Measurements from ENCODE around the gene REEP5.
"Not testable (repeated sequence)": the region's sequence is repeated elsewhere in the genome, so short reads cannot be mapped to it uniquely, and the experiment has no call there.

The REEP5 gene

DNA sequence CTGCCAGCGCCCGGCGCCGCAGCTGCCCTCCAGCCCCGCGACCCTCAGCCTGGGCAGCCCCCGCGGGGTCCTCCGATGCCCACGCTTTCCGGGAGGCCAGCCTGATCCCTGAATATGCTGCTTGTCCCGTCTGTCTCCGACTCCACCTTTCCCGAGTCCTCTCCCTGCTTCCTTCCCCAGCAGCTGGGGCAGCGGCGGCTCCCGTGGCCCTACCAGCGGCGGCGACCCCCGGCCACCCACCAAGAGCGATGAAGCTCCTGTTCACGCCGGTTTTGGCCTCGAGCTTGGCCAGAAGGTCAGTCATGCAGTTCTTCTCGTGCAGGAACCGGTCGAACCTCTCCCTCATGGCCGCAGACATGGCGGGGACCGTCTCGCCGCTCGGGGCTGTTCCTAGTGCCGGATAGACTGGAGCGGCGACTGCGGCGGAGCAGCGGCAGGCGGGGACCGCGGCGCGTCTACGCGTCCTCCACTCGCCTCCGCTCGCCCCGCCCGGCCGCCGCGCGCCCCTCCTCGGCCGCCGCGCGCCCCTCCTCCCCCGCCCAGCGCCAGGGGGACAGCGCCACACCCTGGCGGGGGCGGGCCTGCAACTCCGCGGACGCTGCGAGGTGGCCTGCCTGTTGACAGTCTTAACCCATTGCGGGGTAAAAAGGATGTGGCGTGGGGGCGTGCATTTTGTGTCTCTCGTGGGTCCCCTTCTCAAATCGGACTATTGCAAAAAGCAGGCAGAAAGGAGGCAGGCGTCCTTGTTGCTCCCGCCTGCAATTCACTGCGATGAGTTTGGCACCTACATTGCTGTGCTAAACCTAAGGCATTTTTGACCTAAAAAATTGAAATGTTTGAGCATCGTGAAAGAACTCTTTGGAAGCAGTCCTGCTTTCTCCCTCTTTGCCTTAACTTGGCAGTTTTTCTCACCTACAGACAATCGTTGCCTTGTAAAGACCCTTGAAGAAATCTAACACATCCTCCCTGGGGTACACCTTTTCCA lies at the start of gene REEP5:
TSS of gene REEP5 (minus strand) at position 395 of the 985 bp plus-strand sequence. CDS start at position 358, 37 bp downstream.
- peak within 1 kb of the TSS; percentile 84 for H3K4me3 ChIP-seq (ENCODE audit: low read depth, low read length)
- TF ChIP-seq, protein P1, sequence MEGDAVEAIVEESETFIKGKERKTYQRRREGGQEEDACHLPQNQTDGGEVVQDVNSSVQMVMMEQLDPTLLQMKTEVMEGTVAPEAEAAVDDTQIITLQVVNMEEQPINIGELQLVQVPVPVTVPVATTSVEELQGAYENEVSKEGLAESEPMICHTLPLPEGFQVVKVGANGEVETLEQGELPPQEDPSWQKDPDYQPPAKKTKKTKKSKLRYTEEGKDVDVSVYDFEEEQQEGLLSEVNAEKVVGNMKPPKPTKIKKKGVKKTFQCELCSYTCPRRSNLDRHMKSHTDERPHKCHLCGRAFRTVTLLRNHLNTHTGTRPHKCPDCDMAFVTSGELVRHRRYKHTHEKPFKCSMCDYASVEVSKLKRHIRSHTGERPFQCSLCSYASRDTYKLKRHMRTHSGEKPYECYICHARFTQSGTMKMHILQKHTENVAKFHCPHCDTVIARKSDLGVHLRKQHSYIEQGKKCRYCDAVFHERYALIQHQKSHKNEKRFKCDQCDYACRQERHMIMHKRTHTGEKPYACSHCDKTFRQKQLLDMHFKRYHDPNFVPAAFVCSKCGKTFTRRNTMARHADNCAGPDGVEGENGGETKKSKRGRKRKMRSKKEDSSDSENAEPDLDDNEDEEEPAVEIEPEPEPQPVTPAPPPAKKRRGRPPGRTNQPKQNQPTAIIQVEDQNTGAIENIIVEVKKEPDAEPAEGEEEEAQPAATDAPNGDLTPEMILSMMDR (IDR thresholded peaks at IDR 0.05; ENCODE audit: low read depth, low read length) = peak; percentile 64

DNA sequence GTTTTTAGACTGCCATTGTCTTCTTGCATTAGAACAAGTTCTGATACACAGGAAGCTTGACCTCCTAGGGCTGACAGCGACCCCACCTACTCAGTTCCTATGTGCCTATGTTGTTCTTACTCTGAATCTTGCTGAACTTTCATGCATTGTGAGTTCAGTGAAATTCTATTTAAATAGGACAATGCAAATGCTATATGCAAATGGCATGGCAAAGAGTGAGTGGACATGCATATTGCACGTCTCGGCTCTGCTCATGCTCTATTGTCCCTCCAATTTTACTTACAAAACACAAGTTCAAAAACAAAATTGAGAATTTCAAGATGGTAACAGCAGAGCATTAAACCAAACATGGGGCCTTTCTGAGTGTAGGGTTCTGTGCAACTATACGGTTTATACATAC lies 49.2 kb upstream of the REEP5 start:
- H3K4me3 ChIP-seq (ENCODE audit: low read depth, low read length) = no peak overlapping the region
- TF ChIP-seq, protein P1 (IDR thresholded peaks at IDR 0.05; ENCODE audit: low read depth, low read length) = no peak

DNA sequence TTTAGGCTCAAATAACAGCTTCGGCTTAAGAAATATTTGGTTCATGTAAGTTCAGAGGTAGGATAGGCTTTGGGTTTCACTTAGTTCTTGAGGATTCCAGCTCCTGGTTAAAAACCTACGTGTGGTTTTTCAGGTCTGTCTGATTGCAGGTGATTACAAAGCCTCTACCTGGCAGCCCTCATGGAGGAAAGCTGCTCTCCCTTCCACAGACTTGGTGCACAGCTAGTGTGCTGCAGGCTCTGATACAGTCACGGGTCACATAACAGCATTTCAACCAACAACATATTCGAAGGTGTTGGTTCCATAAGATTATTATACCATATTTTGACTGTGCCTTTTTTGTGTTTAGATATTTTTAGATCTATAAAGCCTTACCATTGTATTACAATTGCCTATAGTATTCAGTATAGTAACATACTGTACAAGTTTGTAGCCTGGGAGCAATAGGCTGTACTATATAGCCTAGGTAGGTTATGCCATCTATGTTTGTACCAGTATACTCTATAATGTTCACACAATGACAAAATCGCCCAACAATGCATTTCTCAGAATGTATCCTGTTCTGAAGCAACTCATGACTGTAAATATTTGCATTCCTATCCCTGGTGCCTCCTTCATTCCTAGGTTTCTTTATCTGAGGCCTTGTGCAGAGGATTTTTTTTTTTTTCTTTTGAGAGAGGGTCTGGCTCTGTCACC lies 46.5 kb upstream of the REEP5 start:
- TF ChIP-seq, protein P1 (IDR thresholded peaks at IDR 0.05; ENCODE audit: low read depth, low read length) = no peak
- H3K4me3 ChIP-seq (ENCODE audit: low read depth, low read length) = no peak overlapping the region

DNA sequence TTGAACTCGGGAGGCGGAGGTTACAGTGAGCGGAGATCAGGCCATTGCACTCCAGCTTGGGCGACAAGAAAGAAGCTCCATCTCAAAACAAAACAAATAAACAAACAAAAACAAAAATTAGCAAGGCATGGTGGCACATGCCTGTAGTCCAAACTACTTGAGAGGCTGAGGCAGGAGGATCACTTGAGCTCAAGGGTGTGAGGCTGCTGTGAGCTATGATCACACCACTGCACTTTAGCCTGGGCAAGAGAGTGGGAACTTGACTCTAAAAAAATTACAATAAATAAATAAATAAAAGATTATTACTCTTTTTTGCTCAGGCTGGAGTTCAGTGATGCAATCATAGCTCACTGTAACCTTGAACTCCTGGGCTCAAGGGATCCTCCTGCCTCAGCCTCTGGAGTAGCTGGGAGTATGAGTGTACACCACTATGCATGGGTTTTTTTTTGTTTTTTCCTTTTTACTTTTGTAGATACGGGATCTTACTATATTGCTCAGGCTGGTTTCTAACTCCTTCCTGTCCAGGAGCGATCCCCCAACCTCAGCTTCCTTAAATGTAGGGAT lies 45.6 kb upstream of the REEP5 start:
- no peak overlapping the region for H3K4me3 ChIP-seq (ENCODE audit: low read depth, low read length)
- TF ChIP-seq, protein P1 (IDR thresholded peaks at IDR 0.05; ENCODE audit: low read depth, low read length) = no peak

DNA sequence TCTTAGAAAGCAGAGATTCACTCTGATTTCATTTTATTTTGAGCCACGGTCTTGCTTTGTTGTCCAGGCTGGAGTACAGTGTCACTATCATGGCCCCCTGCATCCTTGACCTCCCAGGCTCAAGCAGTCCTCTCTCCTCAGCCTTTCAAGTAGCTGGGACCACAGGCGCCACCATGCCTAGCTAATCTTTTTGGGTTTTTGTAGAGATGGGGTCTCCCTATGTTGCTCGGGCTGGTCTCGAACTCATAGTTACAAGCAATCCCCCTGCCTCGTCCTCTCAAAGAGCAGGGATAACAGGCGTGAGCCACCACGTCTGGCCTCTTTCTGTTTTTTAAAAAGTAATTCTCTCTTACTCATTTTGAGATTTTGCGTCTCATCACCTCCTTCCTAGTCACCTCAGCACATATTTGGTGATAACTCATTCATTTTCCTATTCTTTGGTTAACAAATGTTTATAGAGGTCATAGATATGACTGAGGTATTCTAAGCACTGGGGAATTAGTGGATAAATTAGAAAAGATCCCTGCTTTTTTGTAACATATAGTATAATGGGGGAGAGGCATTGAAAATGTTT lies 43.8 kb upstream of the REEP5 start:
- TF ChIP-seq, protein P1 (IDR thresholded peaks at IDR 0.05; ENCODE audit: low read depth, low read length) = no peak
- H3K4me3 ChIP-seq (ENCODE audit: low read depth, low read length) = no peak overlapping the region

DNA sequence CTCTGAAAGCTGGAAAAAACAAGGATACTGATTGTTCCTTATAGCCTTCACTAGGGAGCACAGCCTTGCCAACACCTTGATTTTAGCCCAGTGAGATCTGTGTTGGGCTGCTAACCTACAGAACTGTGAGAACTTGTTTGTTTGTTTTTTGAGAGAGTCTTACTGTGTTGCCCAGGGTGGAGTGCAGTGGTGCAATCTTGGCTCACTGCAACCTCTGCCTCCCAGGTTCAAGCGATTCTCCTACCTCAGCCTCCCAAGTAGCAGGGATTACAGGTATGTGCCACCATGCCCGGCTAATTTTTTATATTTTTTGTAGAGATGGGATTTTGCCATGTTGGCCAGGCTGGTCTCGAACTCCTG lies 41.3 kb upstream of the REEP5 start:
- not testable (repeated sequence) for H3K4me3 ChIP-seq (ENCODE audit: low read depth, low read length)

DNA sequence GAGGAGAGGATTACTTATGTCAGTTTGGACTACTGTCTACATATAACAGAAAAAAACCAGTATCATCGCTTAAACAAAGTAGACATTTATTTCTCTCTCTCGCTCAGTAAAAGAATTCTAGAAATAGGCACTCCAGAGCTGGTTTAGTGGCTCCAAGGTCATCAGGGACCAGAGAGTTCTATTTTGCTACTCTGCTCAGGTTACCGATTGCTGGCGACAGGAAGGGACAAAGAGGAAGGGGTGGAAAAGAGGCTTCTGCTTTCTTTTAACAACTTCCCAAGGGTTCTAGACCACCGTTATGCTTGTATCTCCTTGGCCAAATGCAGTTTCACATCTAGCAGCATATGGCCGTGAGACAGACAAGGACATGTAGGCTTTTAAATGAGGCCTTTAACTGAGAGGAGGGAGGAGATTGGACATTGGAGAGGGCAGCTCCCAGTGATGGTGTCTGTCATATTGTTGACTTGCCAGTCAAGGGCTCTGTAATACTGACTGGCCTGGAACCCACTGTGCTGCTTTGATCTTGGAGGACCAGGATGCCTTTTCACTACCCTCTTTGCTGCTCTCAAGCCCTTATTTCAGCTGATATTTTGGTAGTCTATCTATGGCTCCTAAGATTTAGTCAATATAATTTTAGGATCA lies 39.0 kb upstream of the REEP5 start:
- TF ChIP-seq, protein P1 (IDR thresholded peaks at IDR 0.05; ENCODE audit: low read depth, low read length) = no peak
- H3K4me3 ChIP-seq (ENCODE audit: low read depth, low read length) = no peak overlapping the region

Measured in WI38 (cell line).